Activated naive CD8-positive, alpha-beta T cell treated with anti-CD3 and anti-CD28 coated beads for 36 hours (primary cell): Measurements from ENCODE around the gene RAB1B. TPM values are rescaled to one million over a fixed set of nuclear protein-coding genes. Genes with fewer than 3 reads are reported as not detected.

Experiments
- DNase-seq: peaks from one replicate; pipeline ENCODE4 v3.0.0; 2021
- H3K27ac Mint-ChIP-seq: one replicate; pipeline ENCODE4 v1.8.0; 2022; ENCODE audit warnings: mild to moderate bottlenecking, moderate library complexity, mixed read lengths
- H3K27me3 Mint-ChIP-seq: one replicate; pipeline ENCODE4 v1.8.0; 2022; ENCODE audit warnings: mild to moderate bottlenecking, mixed read lengths
- H3K36me3 Mint-ChIP-seq: one replicate; pipeline ENCODE4 v1.8.0; 2021; ENCODE audit warnings: mild to moderate bottlenecking, mixed read lengths
- H3K4me1 Mint-ChIP-seq: one replicate; pipeline ENCODE4 v1.8.0; 2021; ENCODE audit warnings: mixed read lengths
- H3K4me3 Mint-ChIP-seq: one replicate; pipeline ENCODE4 v1.8.0; 2022; ENCODE audit warnings: mild to moderate bottlenecking, moderate library complexity, mixed read lengths
- H3K9me3 Mint-ChIP-seq: one replicate; pipeline ENCODE4 v1.8.0; 2022; ENCODE audit warnings: mixed read lengths
- total RNA-seq, 2 experiments: library from RNA; stranded (reverse); gene quantifications; one replicate each; pipeline ENCODE4 v1.2.3, GENCODE V29; 2021

RAB1B gene
- total RNA-seq, 2 experiments from 2014 or later, result 97.6 to 102 TPM

DNA sequence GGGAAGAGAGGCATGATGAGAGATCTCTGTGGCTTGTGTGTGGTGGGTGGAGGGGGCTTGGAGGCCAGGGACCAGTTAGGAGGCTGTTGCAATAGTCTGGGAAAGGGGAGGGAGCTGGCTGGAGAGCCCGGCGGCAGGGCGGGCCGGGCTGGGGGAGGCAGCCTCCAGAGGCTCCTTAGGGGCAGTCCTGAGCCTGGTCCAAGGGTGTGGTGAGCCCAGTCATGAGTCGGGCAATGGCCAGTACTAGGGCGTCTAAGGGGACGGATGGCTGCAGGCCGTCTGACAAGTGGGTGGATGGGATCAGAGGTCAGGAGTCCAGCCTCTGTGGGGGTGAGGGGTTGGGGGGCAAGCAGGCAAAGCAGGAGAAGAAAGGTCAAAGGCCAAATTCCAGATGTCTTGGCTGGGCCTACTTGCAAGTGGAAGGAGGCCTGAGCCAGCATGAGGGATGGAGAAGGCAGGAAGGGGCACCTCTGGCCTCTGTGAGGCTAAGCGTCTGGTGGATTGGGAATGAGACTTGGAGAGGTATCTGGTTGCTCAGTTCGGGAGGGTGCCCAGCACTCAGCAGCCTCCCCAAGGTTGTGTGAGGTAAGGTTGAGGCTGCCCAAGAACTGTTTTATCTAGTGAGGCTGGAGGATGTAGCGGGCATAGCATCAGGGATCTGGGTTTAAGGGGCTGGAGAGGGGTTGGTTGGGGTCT is 54.4 kb downstream of the RAB1B start:
- Mint-ChIP-seq H3K9me3 (peaks cover 17% of the 10 kb centered on the region), H3K4me3 (no peak overlapping the region), H3K4me1 (peaks cover 42% of the 10 kb centered on the region), H3K27ac (peak overlapping the region; percentile 79), H3K36me3 (peaks cover 4% of the 10 kb centered on the region), H3K27me3 (no peaks in the 10 kb centered on the region)
- DNase-seq, result no peak

DNA sequence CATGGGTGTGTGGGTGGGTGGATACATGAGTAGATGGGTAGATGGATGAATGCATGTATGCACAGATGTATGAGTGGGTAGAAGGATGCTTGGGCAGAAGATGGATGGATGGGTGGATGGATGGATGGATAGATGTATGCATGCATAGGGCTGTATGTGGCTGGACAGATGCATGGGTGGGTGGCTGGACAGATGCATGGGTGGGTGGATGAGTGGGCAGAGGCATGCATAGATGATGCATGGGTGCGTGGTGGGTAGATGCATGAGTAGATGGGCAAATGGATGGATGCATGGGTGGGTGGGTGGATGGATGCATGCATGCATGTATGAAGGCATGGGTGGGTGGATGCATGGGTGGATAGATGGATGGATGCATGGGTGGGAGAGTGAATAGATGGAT is 55.2 kb downstream of the RAB1B start:
- peaks cover 4% of the 10 kb centered on the region for H3K36me3 Mint-ChIP-seq
- no peaks in the 10 kb centered on the region for H3K27me3 Mint-ChIP-seq
- H3K4me1 Mint-ChIP-seq, result peaks cover 42% of the 10 kb centered on the region
- no peak for DNase-seq
- H3K9me3 Mint-ChIP-seq, result peaks cover 16% of the 10 kb centered on the region
- H3K4me3 Mint-ChIP-seq, result no peak overlapping the region
- no peak overlapping the region for H3K27ac Mint-ChIP-seq

DNA sequence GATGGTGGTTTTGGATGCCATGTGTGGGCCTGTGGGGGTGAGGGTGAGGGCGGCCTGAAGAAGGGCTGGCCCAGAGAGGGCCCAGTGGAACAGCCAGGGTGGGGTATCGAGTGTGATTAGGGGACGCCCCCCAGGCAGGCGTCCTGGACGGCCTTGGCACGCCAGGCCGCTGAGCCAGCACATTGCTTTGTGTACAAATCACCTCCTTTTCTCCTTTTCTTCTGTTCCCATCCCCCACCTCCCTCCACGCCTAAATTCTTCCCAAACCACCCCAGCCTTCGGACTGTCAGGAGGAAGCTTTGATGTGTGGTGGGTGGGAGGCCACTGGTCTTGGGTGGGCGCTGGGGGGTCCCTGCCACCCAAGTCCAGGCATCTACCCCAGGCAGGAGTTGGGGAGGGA is 56.2 kb downstream of the RAB1B start:
- H3K4me1 Mint-ChIP-seq, result peaks cover 37% of the 10 kb centered on the region
- no peak overlapping the region for H3K27ac Mint-ChIP-seq
- no peaks in the 10 kb centered on the region for H3K27me3 Mint-ChIP-seq
- no peak for DNase-seq
- H3K9me3 Mint-ChIP-seq, result peaks cover 8% of the 10 kb centered on the region
- peaks cover 2% of the 10 kb centered on the region for H3K36me3 Mint-ChIP-seq
- H3K4me3 Mint-ChIP-seq, result no peak overlapping the region

DNA sequence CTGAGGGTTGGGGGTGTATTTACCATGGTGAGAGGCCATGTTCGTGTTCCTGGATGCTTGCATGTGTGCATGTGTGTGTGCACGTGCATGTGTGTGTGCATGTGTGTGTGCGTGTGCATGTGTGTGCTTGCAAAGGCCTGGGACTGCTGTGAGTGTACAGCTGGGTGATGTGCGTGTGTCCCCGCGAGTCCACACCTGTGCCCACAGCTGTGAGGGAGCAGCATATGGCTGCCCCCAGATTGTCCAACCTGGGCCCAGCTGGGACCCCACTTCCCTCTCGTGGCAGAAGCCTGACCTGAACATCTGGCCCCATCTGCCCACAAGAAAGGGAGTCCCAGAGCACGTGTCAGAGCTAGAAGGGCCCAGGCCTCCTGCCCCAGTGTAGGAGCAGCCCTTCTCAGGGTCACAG is 56.8 kb downstream of the RAB1B start:
- Mint-ChIP-seq H3K36me3 (peaks cover under 1% of the 10 kb centered on the region), H3K4me3 (no peak overlapping the region), H3K27ac (no peak overlapping the region), H3K27me3 (no peaks in the 10 kb centered on the region), H3K9me3 (peaks cover 3% of the 10 kb centered on the region), H3K4me1 (peaks cover 33% of the 10 kb centered on the region)
- DNase-seq, result no peak

DNA sequence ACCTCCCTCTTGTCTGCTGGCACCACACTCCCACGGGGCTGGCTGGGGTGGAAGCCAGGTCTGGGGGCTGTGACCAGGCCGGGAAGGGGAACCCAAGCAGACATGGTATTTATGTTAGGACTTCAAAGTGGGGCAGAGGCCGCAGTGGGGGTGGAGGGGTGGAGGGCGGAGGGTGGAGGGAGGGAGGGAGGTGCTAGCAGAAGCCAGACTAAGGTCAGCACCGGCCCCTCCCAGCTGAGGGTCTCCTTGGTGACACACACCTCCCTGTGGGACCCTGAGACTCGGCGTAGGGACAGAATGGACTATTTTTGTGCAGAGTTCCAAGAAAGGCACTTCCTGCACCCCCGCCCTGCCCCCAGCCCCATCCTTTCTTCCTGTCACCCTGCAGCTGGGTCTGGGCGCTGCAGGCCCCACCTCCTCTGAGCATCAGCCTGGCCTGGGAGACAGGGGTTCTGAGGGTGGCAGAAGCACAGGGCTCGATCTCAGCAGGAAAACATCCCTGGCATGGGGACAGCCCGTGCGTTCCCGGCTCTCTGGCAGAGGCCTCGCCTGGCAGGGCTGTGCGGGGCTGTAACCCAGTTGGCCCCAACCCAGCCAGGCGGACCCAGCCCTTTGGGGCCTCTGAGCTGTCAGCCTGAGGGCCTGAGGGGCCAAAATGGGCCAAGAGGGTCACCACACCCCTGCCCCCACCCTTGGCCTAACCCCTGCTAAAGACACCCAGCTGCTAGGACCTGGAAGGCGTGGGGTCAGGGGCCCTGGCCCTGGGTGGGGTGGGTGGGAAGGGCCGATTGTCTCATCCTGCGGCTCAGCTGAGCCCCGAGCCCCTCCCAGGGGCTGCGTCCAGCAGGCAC is 58.0 kb downstream of the RAB1B start:
- peaks cover 32% of the 10 kb centered on the region for H3K4me1 Mint-ChIP-seq

More for the DNA sequence above, 58.0 kb downstream of the RAB1B start:
- Mint-ChIP-seq H3K9me3 (no peaks in the 10 kb centered on the region), H3K27ac (peak overlapping the region; percentile 80), H3K36me3 (no peaks in the 10 kb centered on the region), H3K27me3 (no peaks in the 10 kb centered on the region), H3K4me3 (no peak overlapping the region)
- peak; percentile 58 for DNase-seq

Other genes starting within 250 kb of the RAB1B start
- gene CATSPER1, start 242.2 kb upstream of the RAB1B start, total RNA-seq, result not detected
- under 1 TPM; 0.70 to 0.95 TPM for gene GAL3ST3, start 219.5 kb upstream of the RAB1B start, total RNA-seq
- gene SF3B2, start 216.3 kb upstream of the RAB1B start, total RNA-seq, result 100 to 1,000 TPM; 268 TPM
- gene PACS1, start 198.4 kb upstream of the RAB1B start, total RNA-seq, result 10 to 100 TPM; 58.4 to 61.4 TPM
- gene KLC2, start 10.9 kb upstream of the RAB1B start, total RNA-seq, result 10 to 100 TPM; 39.4 to 40.2 TPM
- 1 to 10 TPM; 1.9 to 2.2 TPM for gene CNIH2, start 9.5 kb downstream of the RAB1B start, total RNA-seq
- gene YIF1A, start 20.5 kb downstream of the RAB1B start, total RNA-seq, result 10 to 100 TPM; 64.1 to 72.4 TPM
- gene TMEM151A, start 23.3 kb downstream of the RAB1B start, total RNA-seq, result not detected
- gene CD248, start 48.4 kb downstream of the RAB1B start, total RNA-seq, result 10 to 100 TPM; 11.0 to 11.9 TPM
- 1 to 10 TPM; 1.5 to 1.6 TPM for gene RIN1, start 67.8 kb downstream of the RAB1B start, total RNA-seq
- 10 to 100 TPM; 47.5 to 48.8 TPM for gene BRMS1, start 76.5 kb downstream of the RAB1B start, total RNA-seq
- 10 to 100 TPM in 1 of 2 experiments, 1 to 10 TPM in 1; 9.5 to 10.0 TPM for gene B4GAT1, start 79.0 kb downstream of the RAB1B start, total RNA-seq
- gene SLC29A2, start 103.1 kb downstream of the RAB1B start, total RNA-seq, result 1 to 10 TPM; 8.1 to 9.0 TPM
- under 1 TPM in 1 of 2 experiments, not detected in 1; 0.16 TPM for gene NPAS4, start 152.4 kb downstream of the RAB1B start, total RNA-seq
- 100 to 1,000 TPM; 159 to 161 TPM for gene MRPL11, start 170.2 kb downstream of the RAB1B start, total RNA-seq
- gene PELI3, start 198.3 kb downstream of the RAB1B start, total RNA-seq, result 1 to 10 TPM; 5.8 to 6.4 TPM
- gene DPP3, start 211.8 kb downstream of the RAB1B start, total RNA-seq, result 10 to 100 TPM; 70.7 to 75.3 TPM
- gene BBS1, start 242.0 kb downstream of the RAB1B start, total RNA-seq, result 10 to 100 TPM in 1 of 2 experiments, 1 to 10 TPM in 1; 7.7 to 13.1 TPM